Measurements from ENCODE around the gene SCUBE2.

Gene SCUBE2
- 0 to 0.63 reads per million in 2 donors for total RNA-seq

GRCh38 chr11:9091044-9091922 lies at the start of gene SCUBE2:
TSS of gene SCUBE2 (minus strand) at chr11:9091599. CDS start at chr11:9091528, 71 bp downstream.
- DNase-seq, result no peak

- DNase-seq, result no peak
These were observed 49.8 kb upstream of the SCUBE2 start for GRCh38 chr11:9141186-9141585.

- no peak for DNase-seq
These were observed 48.4 kb upstream of the SCUBE2 start for GRCh38 chr11:9139628-9140357.

GRCh38 chr11:9138612-9139579 lies 47.5 kb upstream of the SCUBE2 start:
- no peak for DNase-seq

- DNase-seq, result no peak
These were observed 46.7 kb upstream of the SCUBE2 start for GRCh38 chr11:9138133-9138453.

- peak; percentile 54 for DNase-seq
These were observed 46.1 kb upstream of the SCUBE2 start for GRCh38 chr11:9137293-9138132.

GRCh38 chr11:9136741-9137140 lies 45.3 kb upstream of the SCUBE2 start:
- DNase-seq, result no peak

GRCh38 chr11:9133956-9134355 lies 42.6 kb upstream of the SCUBE2 start:
- DNase-seq, result no peak

- no peak for DNase-seq
These were observed 40.9 kb upstream of the SCUBE2 start for GRCh38 chr11:9132203-9132878.

GRCh38 chr11:9130297-9130696 lies 38.9 kb upstream of the SCUBE2 start:
- DNase-seq, result no peak

- DNase-seq, result no peak
These were observed 35.2 kb upstream of the SCUBE2 start for GRCh38 chr11:9126636-9127035.

- DNase-seq, result no peak
These were observed 33.9 kb upstream of the SCUBE2 start for GRCh38 chr11:9125185-9125886.

GRCh38 chr11:9123595-9124304 lies 32.4 kb upstream of the SCUBE2 start:
- no peak for DNase-seq

- no peak for DNase-seq
These were observed 30.0 kb upstream of the SCUBE2 start for GRCh38 chr11:9121469-9121796.

GRCh38 chr11:9120664-9121468 lies 29.5 kb upstream of the SCUBE2 start:
- DNase-seq, result no peak

- DNase-seq, result no peak
These were observed 26.9 kb upstream of the SCUBE2 start for GRCh38 chr11:9118277-9118676.

GRCh38 chr11:9112075-9112474 lies 20.7 kb upstream of the SCUBE2 start:
- no peak for DNase-seq

GRCh38 chr11:9109858-9110731 lies 18.7 kb upstream of the SCUBE2 start:
- DNase-seq, result no peak
